Transverse colon (tissue), 3 donors: ENCODE results near the gene SASH1.

Experiments
- POLR2A ChIP-seq: fragments of 450-650 bp; IDR thresholded peaks from one replicate; pipeline ENCODE4 v1.6.1; 2016; ENCODE audit warnings: antibody characterized with exemption, mild to moderate bottlenecking, moderate library complexity
- TF ChIP-seq, protein P1 (sequence below), 5 experiments: fragments of 200-600 bp in 3 of 5; fragments of 450-650 bp in 2 of 5; sonication (generic) in 3 of 5; IDR thresholded peaks; 1 replicate in 2 of 5; 2 replicates in 3 of 5; pipeline ENCODE4 v1.5.1; 2016 to 2017; ENCODE audit warnings: antibody characterized with exemption in 5 of 5, inconsistent platforms in 3 of 5, mild to moderate bottlenecking in 2 of 5, moderate library complexity in 1 of 5

GRCh38 chr6:148364056-148364824 is 21.6 kb downstream of the SASH1 start:
- TF ChIP-seq, protein P1, sequence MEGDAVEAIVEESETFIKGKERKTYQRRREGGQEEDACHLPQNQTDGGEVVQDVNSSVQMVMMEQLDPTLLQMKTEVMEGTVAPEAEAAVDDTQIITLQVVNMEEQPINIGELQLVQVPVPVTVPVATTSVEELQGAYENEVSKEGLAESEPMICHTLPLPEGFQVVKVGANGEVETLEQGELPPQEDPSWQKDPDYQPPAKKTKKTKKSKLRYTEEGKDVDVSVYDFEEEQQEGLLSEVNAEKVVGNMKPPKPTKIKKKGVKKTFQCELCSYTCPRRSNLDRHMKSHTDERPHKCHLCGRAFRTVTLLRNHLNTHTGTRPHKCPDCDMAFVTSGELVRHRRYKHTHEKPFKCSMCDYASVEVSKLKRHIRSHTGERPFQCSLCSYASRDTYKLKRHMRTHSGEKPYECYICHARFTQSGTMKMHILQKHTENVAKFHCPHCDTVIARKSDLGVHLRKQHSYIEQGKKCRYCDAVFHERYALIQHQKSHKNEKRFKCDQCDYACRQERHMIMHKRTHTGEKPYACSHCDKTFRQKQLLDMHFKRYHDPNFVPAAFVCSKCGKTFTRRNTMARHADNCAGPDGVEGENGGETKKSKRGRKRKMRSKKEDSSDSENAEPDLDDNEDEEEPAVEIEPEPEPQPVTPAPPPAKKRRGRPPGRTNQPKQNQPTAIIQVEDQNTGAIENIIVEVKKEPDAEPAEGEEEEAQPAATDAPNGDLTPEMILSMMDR (IDR thresholded peaks at IDR 0.05) = no peak
- no peak for TF ChIP-seq POLR2A
